MCF 10A (cell line): ENCODE results near the gene RXFP2. TPM values are rescaled to one million over a fixed set of nuclear protein-coding genes. Genes with fewer than 3 reads are reported as not detected.

Experiments used
- BruUV-seq: library from RNA; stranded (reverse); fragments of 400-500 nt; replicated peaks from 2 replicates; lab custom pipeline; 2021; lab: Mats Ljungman, UMichigan
- CTCF ChIA-PET: fragments of 300-600 bp; sonication (Branson Sonifier 250); formaldehyde crosslinking; extraction: SDS; loops from one replicate; lab custom pipeline; 2021; ENCODE audit warnings: antibody characterized with exemption, inconsistent platforms; lab: Yijun Ruan, JAX
- POLR2A ChIA-PET: fragments of 300-600, 350-650 bp; sonication (Branson Sonifier 250); formaldehyde crosslinking; extraction: SDS; loops from one replicate; lab custom pipeline; 2020; ENCODE audit warnings: antibody characterized with exemption, inconsistent platforms; lab: Yijun Ruan, JAX
- DNase-seq: peaks from one replicate; pipeline ENCODE4 v3.0.0-alpha.2; 2018; ENCODE audit not compliant: unreplicated experiment
- H3K27ac Mint-ChIP-seq: one replicate; pipeline ENCODE4 v1.8.0; 2022; ENCODE audit warnings: mild to moderate bottlenecking, low read depth, mixed read lengths; ENCODE audit not compliant: unreplicated experiment
- H3K27me3 Mint-ChIP-seq: one replicate; pipeline ENCODE4 v1.8.0; 2022; ENCODE audit warnings: mixed read lengths; ENCODE audit not compliant: insufficient read depth, unreplicated experiment
- H3K36me3 Mint-ChIP-seq: one replicate; pipeline ENCODE4 v1.8.0; 2022; ENCODE audit warnings: mild to moderate bottlenecking, moderate library complexity, mixed read lengths; ENCODE audit not compliant: insufficient read depth, unreplicated experiment
- H3K4me1 Mint-ChIP-seq: one replicate; pipeline ENCODE4 v1.8.0; 2022; ENCODE audit warnings: mixed read lengths; ENCODE audit not compliant: insufficient read depth, unreplicated experiment
- H3K4me3 Mint-ChIP-seq: one replicate; pipeline ENCODE4 v1.8.0; 2022; ENCODE audit warnings: mild to moderate bottlenecking, moderate library complexity, mixed read lengths; ENCODE audit not compliant: unreplicated experiment
- H3K9me3 Mint-ChIP-seq: one replicate; pipeline ENCODE4 v1.8.0; 2022; ENCODE audit warnings: mixed read lengths; ENCODE audit not compliant: unreplicated experiment
- CTCF ChIP-seq: fragments of 200-600 bp; IDR thresholded peaks from one replicate; pipeline ENCODE4 v1.8.0; 2022; ENCODE audit warnings: antibody characterized with exemption, mild to moderate bottlenecking; ENCODE audit not compliant: unreplicated experiment
- intact Hi-C: fragments of 100-400 bp; cut with micrococcal nuclease; formaldehyde crosslinking; loops from 2 replicates; pipeline ENCODE4 v1.14.1; 2022
- total RNA-seq: library from RNA; stranded (reverse); gene quantifications from 2 replicates; pipeline ENCODE4 v1.2.3, GENCODE V29; 2022

RXFP2 gene
- total RNA-seq, 1 experiment from 2014 or later = not detected

- TF ChIP-seq CTCF = no peak
- intact Hi-C loops = no loop called here
- ChIA-PET CTCF (no interaction called here), POLR2A (no interaction called here)
- no peak for DNase-seq
- peaks cover 63% of the 10 kb centered on the region for H3K27me3 Mint-ChIP-seq
- no TSS peak for BruUV-seq
- H3K4me3 Mint-ChIP-seq = no peak overlapping the region
- H3K27ac Mint-ChIP-seq = no peak overlapping the region
- no peaks in the 10 kb centered on the region for H3K36me3 Mint-ChIP-seq
- no peaks in the 10 kb centered on the region for H3K4me1 Mint-ChIP-seq
- H3K9me3 Mint-ChIP-seq = no peaks in the 10 kb centered on the region
Measured at GRCh38 chr13:31706105-31706504, 33.2 kb upstream of the RXFP2 start.

- Mint-ChIP-seq H3K27ac (no peak overlapping the region), H3K36me3 (no peaks in the 10 kb centered on the region), H3K4me1 (no peaks in the 10 kb centered on the region), H3K4me3 (no peak overlapping the region), H3K9me3 (no peaks in the 10 kb centered on the region), H3K27me3 (peaks cover 68% of the 10 kb centered on the region)
- DNase-seq = peak; percentile 5
- ChIA-PET CTCF (interaction anchor here (1.3 to 1.7 kb wide), 2 partner anchors 24 to 179 kb away, joined by 4 read pairs; no protein-coding TSS in a partner anchor), POLR2A (no interaction called here)
- no peak for TF ChIP-seq CTCF
- BruUV-seq = no TSS peak
- intact Hi-C loops = no loop called here
Measured at GRCh38 chr13:31717583-31717982, 21.7 kb upstream of the RXFP2 start.

DNA sequence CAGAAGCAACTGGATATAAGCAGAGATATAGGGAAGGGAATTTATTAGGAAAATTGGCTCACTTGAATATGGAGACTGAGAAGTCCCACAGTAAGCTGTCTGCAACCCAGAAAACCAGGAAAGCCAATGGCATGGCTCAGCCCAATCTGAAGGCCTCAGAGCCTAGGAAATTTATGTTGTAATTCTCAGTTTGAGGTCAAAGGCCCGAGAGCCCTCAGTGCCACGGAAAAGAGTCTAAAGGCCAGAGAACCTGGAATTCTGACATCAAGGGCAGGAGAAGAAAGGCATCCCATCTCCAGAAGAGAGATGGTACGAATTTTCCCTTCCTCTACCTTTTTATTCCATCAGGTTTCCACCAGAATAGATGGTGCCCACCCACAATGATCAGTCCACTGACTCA, 20.1 kb upstream of the RXFP2 start:
- H3K4me1 Mint-ChIP-seq = no peaks in the 10 kb centered on the region
- BruUV-seq = no TSS peak
- ChIA-PET POLR2A (no interaction called here), CTCF (interaction anchor here (0.9 to 1.7 kb wide), 2 partner anchors 22 kb away, joined by 3 to 4 read pairs; no protein-coding TSS in a partner anchor)
- no peak for TF ChIP-seq CTCF
- H3K27ac Mint-ChIP-seq = no peak overlapping the region
- H3K9me3 Mint-ChIP-seq = no peaks in the 10 kb centered on the region
- H3K4me3 Mint-ChIP-seq = no peak overlapping the region
- DNase-seq = no peak
- H3K36me3 Mint-ChIP-seq = no peaks in the 10 kb centered on the region
- intact Hi-C loops = no loop called here
- peaks cover 54% of the 10 kb centered on the region for H3K27me3 Mint-ChIP-seq

DNA sequence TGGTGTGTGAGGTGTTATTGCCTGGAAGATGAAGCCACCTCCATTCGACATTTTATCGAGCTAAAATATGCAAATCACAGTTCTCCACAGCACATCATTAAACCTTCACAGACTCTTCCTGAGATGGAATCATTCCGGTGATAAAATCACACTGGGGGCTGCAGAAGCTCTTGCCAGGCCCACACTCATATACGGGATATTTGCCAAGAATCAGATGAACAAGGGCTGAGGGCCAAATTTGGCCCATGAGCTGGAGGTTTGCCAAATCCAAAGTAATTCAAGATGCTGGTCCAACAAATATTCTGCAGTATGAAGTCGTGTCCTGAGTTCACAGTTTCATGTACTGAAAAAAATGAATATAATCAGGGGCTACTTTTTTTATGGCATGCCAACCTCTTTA, 16.7 kb upstream of the RXFP2 start:
- Mint-ChIP-seq H3K4me3 (no peak overlapping the region), H3K36me3 (no peaks in the 10 kb centered on the region), H3K27me3 (peaks cover 55% of the 10 kb centered on the region), H3K9me3 (no peaks in the 10 kb centered on the region), H3K27ac (no peak overlapping the region), H3K4me1 (no peaks in the 10 kb centered on the region)
- peak; percentile 7 for DNase-seq
- no TSS peak for BruUV-seq
- ChIA-PET CTCF (interaction anchor here (1.1 kb wide), 1 partner anchor 487 kb away, joined by 3 read pairs; no protein-coding TSS in a partner anchor), POLR2A (interaction anchor here (1.0 kb wide), 1 partner anchor 123 kb away, joined by 4 read pairs; no protein-coding TSS in a partner anchor)
- intact Hi-C loops = no loop called here
- no peak for TF ChIP-seq CTCF
